OCI-LY1 (cell line): Measurements from ENCODE around the gene EIF2D.

Experiments
- EZH2 ChIP-seq: fragments of 200-600 bp; sonication (generic), shearing (Covaris generic); IDR thresholded peaks from 2 replicates; pipeline ENCODE4 v1.8.0; 2017; ENCODE audit warnings: borderline replicate concordance, mixed run types, mild to moderate bottlenecking, antibody characterized with exemption, low read length, moderate library complexity, mixed read lengths
- TF ChIP-seq, protein P1 (sequence below): fragments of 200-600 bp; sonication (generic), shearing (Covaris generic); IDR thresholded peaks from 2 replicates; pipeline ENCODE4 v1.5.1; 2017; ENCODE audit warnings: mild to moderate bottlenecking, antibody characterized with exemption, low read length, moderate library complexity, mixed read lengths

DNA sequence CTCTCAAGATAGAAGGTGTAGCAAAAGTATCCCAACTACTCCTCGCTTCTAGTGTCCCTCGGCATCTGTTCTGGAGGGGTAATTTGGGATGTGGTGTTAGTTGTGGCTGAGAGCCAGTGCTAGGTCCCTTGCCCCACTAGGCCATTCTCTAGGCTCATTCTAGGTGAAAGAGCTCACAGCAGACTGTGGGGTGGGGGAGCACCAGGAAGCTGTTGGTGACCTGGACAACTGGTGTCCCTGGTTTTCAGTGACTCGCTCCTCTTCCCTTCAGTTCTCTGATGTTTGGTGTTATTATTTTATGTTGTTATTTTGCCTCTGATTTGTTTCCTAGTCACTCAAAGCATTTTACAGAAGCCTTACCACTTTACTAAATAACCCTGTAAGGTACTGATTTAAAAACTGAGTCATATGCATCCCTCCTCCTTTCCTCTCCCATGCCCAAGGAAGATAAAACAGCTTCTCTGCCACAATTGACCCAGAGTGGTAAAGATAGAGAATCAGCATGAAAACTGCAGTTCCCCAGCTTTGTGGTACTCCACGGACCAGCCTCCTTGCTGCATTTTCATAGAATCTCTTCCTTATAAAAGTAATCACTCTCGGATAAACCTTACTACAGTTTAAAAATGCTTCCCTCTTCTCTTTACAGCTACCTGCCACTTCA is 37.1 kb upstream of the EIF2D start:
- TF ChIP-seq, protein P1, sequence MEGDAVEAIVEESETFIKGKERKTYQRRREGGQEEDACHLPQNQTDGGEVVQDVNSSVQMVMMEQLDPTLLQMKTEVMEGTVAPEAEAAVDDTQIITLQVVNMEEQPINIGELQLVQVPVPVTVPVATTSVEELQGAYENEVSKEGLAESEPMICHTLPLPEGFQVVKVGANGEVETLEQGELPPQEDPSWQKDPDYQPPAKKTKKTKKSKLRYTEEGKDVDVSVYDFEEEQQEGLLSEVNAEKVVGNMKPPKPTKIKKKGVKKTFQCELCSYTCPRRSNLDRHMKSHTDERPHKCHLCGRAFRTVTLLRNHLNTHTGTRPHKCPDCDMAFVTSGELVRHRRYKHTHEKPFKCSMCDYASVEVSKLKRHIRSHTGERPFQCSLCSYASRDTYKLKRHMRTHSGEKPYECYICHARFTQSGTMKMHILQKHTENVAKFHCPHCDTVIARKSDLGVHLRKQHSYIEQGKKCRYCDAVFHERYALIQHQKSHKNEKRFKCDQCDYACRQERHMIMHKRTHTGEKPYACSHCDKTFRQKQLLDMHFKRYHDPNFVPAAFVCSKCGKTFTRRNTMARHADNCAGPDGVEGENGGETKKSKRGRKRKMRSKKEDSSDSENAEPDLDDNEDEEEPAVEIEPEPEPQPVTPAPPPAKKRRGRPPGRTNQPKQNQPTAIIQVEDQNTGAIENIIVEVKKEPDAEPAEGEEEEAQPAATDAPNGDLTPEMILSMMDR = no peak
- TF ChIP-seq EZH2 = no peak
